ENCODE results near the gene RALGAPA1.

RALGAPA1 gene

DNA sequence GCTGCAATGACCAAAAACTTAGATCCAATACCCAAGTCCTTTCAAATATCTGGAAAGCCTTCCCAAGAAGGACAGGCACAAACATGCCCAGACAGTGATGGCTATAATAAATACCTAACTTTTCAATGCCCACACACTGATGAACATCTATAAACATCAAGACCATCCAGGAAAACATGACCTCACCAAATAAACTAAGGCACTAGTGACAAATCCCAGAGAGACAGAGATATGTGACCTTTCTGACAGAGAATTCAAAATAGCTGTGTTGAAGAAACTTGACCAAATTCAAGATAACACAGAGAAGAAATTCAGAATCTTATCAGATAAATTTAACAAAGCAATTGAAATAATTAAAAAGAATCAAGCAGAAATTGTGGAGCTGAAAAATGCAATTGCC is 313.8 kb downstream of the RALGAPA1 start:
- no peaks in the 10 kb centered on the region for H3K4me1 ChIP-seq (ENCODE audit: insufficient read depth, low read length)
- H3K27me3 ChIP-seq (ENCODE audit: insufficient read depth, low read length) = no peaks in the 10 kb centered on the region
- H3K4me3 ChIP-seq (ENCODE audit: low read length) = no peak overlapping the region
- H3K36me3 ChIP-seq (ENCODE audit: insufficient read depth, low read depth, low read length) = no peaks in the 10 kb centered on the region
- no peak overlapping the region for H3K9ac ChIP-seq (ENCODE audit: low read depth, low read length)
- H3K9me3 ChIP-seq (ENCODE audit: insufficient read depth, low read depth, low read length) = no peaks in the 10 kb centered on the region
- H3K27ac ChIP-seq (ENCODE audit: low read length) = no peak overlapping the region

DNA sequence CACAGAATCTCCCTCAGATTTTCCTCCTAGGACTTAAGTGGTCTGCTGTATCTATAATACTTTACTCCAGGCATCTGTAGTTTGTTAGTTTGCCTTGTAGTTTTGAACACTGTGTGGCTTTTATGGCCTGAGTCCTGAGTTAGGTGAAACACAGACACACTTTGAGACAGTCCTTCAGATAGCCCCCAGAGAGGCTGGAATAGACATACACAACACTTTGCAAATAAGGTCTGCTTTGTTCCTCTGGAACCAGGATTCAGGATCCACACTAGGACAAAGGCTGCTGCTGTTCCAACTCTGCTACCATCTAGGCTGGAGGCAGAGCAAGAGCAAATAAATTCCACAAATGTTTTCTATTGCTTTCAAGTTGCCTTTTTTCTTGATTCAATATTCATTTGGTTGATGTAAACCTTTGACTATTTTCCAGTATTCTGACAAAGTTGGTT is 316.5 kb downstream of the RALGAPA1 start:
- H3K9me3 ChIP-seq (ENCODE audit: insufficient read depth, low read depth, low read length) = no peaks in the 10 kb centered on the region
- H3K27ac ChIP-seq (ENCODE audit: low read length) = no peak overlapping the region
- no peaks in the 10 kb centered on the region for H3K36me3 ChIP-seq (ENCODE audit: insufficient read depth, low read depth, low read length)
- no peaks in the 10 kb centered on the region for H3K27me3 ChIP-seq (ENCODE audit: insufficient read depth, low read length)
- no peaks in the 10 kb centered on the region for H3K4me1 ChIP-seq (ENCODE audit: insufficient read depth, low read length)
- no peak overlapping the region for H3K4me3 ChIP-seq (ENCODE audit: low read length)
- no peak overlapping the region for H3K9ac ChIP-seq (ENCODE audit: low read depth, low read length)

All from iPS-20b (cell line).